HepG2 (cell line): Measurements from ENCODE around the gene NDUFS2. TPM values are rescaled to one million over a fixed set of nuclear protein-coding genes. Genes with fewer than 3 reads are reported as not detected.
"Not testable (repeated sequence)": the region's sequence is repeated elsewhere in the genome, so short reads cannot be mapped to it uniquely, and the experiment has no call there.

Experiments
- ATAC-seq: fragments of 200-7000 bp; cut with Tn5 transposase; 3 replicates; pipeline ENCODE4 v1.9.1; 2020; ENCODE audit warnings: mild to moderate bottlenecking, moderate library complexity
- BruUV-seq: library from RNA; stranded (reverse); fragments of 400-500 nt; replicated peaks from 2 replicates; lab custom pipeline; 2021; lab: Mats Ljungman, UMichigan
- CTCF ChIA-PET: fragments of 300-600 bp; formaldehyde crosslinking; extraction: SDS; loops from one replicate; lab custom pipeline; 2021; ENCODE audit warnings: low total read pairs, inconsistent platforms, low intra/inter-chr PET ratio; lab: Yijun Ruan, JAX
- POLR2A ChIA-PET: fragments of 350-600 bp; sonication (Branson Sonifier 250); formaldehyde crosslinking; loops from one replicate; lab custom pipeline; 2020; ENCODE audit warnings: antibody characterized with exemption, inconsistent platforms; lab: Yijun Ruan, JAX
- DNase-seq: peaks from one replicate; pipeline ENCODE4 v3.0.0-alpha.2; 2015; ENCODE audit warnings: low spot score
- FAIRE-seq: peaks from 3 replicates; lab custom pipeline; 2011; peaks lifted over from hg19 to GRCh38; lab: Jason Lieb, UNC
- H2AFZ ChIP-seq: one replicate; pipeline ENCODE4 v1.6.1; 2011; ENCODE audit warnings: low read length, inconsistent platforms
- H3K27ac ChIP-seq: fragments of 300-600 bp; 3 replicates; pipeline ENCODE4 v1.8.0; 2011; ENCODE audit warnings: mixed run types, mild to moderate bottlenecking, mixed read lengths, low read length, inconsistent platforms; ENCODE audit not compliant: insufficient read depth; ENCODE audit errors: extremely low read length
- H3K27me3 ChIP-seq, 2 experiments: fragments of 200-600 bp in 1 of 2; 2 replicates in 1 of 2; 3 replicates in 1 of 2; pipeline versions ENCODE4 v1.6.0 to v1.8.0; 2011; ENCODE audit warnings: low read length in 2 of 2, mild to moderate bottlenecking in 2 of 2, moderate library complexity in 2 of 2, inconsistent platforms in 1 of 2; ENCODE audit not compliant: insufficient read depth in 2 of 2, control insufficient read depth in 1 of 2
- H3K36me3 ChIP-seq, 2 experiments: fragments of 200-600 bp in 1 of 2; replicated peaks in 1 of 2; 2 replicates in 1 of 2; 3 replicates in 1 of 2; pipeline versions ENCODE4 v1.5.1 to v1.8.0; 2011; ENCODE audit warnings: low read length in 2 of 2, inconsistent platforms in 1 of 2; ENCODE audit not compliant: insufficient read depth in 2 of 2, control insufficient read depth in 1 of 2
- H3K4me1 ChIP-seq: 2 replicates; pipeline ENCODE4 v1.5.1; 2012; ENCODE audit warnings: low read length, inconsistent platforms; ENCODE audit not compliant: insufficient read depth
- H3K4me2 ChIP-seq: 2 replicates; pipeline ENCODE4 v1.6.0; 2011; ENCODE audit warnings: low read depth, low read length, inconsistent platforms
- H3K4me3 ChIP-seq, 3 experiments: fragments of 200-600 bp in 1 of 3; sonication (generic), shearing (Covaris generic) in 1 of 3; replicated peaks in 1 of 3; 2 replicates each; pipeline ENCODE4 v1.5.1; 2011 to 2016; ENCODE audit warnings: low read length in 3 of 3, inconsistent platforms in 2 of 3, low read depth in 2 of 3, mild to moderate bottlenecking in 2 of 3, control low read depth in 1 of 3, mixed read lengths in 1 of 3; ENCODE audit not compliant: insufficient read depth in 1 of 3
- H3K79me2 ChIP-seq: one replicate; pipeline ENCODE4 v1.6.1; 2011; ENCODE audit warnings: low read length, inconsistent platforms; ENCODE audit not compliant: insufficient read depth
- H3K9ac ChIP-seq: 2 replicates; pipeline ENCODE4 v1.6.0; 2011; ENCODE audit warnings: mild to moderate bottlenecking, low read depth, low read length, inconsistent platforms; ENCODE audit not compliant: insufficient read depth
- H3K9me3 ChIP-seq: 2 replicates; pipeline ENCODE4 v1.5.1; 2012; ENCODE audit warnings: mild to moderate bottlenecking, low read length
- H4K20me1 ChIP-seq: 2 replicates; pipeline ENCODE4 v1.6.0; 2011; ENCODE audit warnings: inconsistent platforms, mild to moderate bottlenecking, low read length, moderate library complexity; ENCODE audit not compliant: insufficient read depth
- ATF7 ChIP-seq, 2 experiments: fragments of 450-650 bp in 1 of 2; sonication (generic) in 1 of 2; formaldehyde crosslinking in 1 of 2; IDR thresholded peaks; 2 replicates each; pipeline versions ENCODE4 v1.4.0 to v1.6.1; 2016 to 2020; ENCODE audit warnings: antibody characterized with exemption in 1 of 2, mild to moderate bottlenecking in 1 of 2, missing genetic modification reagents in 1 of 2
- ATM ChIP-seq: fragments of 450-650 bp; IDR thresholded peaks from 2 replicates; pipeline ENCODE4 v1.7.1; 2017; ENCODE audit warnings: mild to moderate bottlenecking, borderline replicate concordance
- CCDC6 ChIP-seq: sonication (generic); formaldehyde crosslinking; IDR thresholded peaks from 2 replicates; pipeline ENCODE4 v1.8.1; 2022; ENCODE audit warnings: mild to moderate bottlenecking, missing genetic modification reagents, moderate library complexity
- RBFOX2 ChIP-seq: fragments of 200-400 bp; formaldehyde crosslinking; IDR thresholded peaks from 2 replicates; pipeline ENCODE4 v1.6.1; 2017; ENCODE audit warnings: low read depth, mild to moderate bottlenecking, low read length
- SRSF4 ChIP-seq: fragments of 200-400 bp; formaldehyde crosslinking; IDR thresholded peaks from one replicate; pipeline ENCODE4 v1.6.1; 2018; ENCODE audit warnings: mild to moderate bottlenecking, low read depth, low read length, moderate library complexity; ENCODE audit not compliant: poor library complexity, severe bottlenecking
- SRY ChIP-seq: sonication (generic); formaldehyde crosslinking; IDR thresholded peaks from 2 replicates; pipeline ENCODE4 v1.8.0; 2022; ENCODE audit warnings: mild to moderate bottlenecking, missing genetic modification reagents
- TCF7L2 ChIP-seq: IDR thresholded peaks from 2 replicates; pipeline ENCODE4 v1.6.1; 2011; ENCODE audit warnings: mild to moderate bottlenecking, low read depth, low read length, moderate library complexity
- ZMYM2 ChIP-seq: sonication (generic); formaldehyde crosslinking; IDR thresholded peaks from 2 replicates; pipeline ENCODE4 v1.8.0; 2022; ENCODE audit warnings: mild to moderate bottlenecking, missing genetic modification reagents
- ZNF143 ChIP-seq: sonication (generic); formaldehyde crosslinking; IDR thresholded peaks from 2 replicates; pipeline ENCODE4 v1.4.0; 2020; ENCODE audit warnings: missing genetic modification reagents
- ZNF335 ChIP-seq: sonication (generic); formaldehyde crosslinking; IDR thresholded peaks from 2 replicates; pipeline ENCODE4 v1.4.0; 2020; ENCODE audit warnings: missing genetic modification reagents
- ZNF687 ChIP-seq: sonication (generic); formaldehyde crosslinking; IDR thresholded peaks from 2 replicates; pipeline ENCODE4 v1.5.1; 2020; ENCODE audit warnings: mild to moderate bottlenecking, missing genetic modification reagents, moderate library complexity
- ZNF772 ChIP-seq: sonication (generic); formaldehyde crosslinking; IDR thresholded peaks from 2 replicates; pipeline ENCODE4 v1.5.0; 2020; ENCODE audit warnings: mild to moderate bottlenecking, missing genetic modification reagents
- WGBS: methylation state at CpG from one replicate; pipeline ENCODE4 v1.1.6; 2017; ENCODE audit warnings: low lambda C conversion rate; 5-methylcytosine and 5-hydroxymethylcytosine counted together
- in situ Hi-C: cut with HindIII; loops from 2 replicates; pipeline ENCODE4 v1.10.0; 2017; ENCODE audit warnings: low pct_unique_long_range_greater_than_20kb; ENCODE audit not compliant: extremely low pct_ligation_motif_present
- intact Hi-C: fragments of 100-400 bp; cut with micrococcal nuclease; formaldehyde crosslinking; loops from one replicate; pipeline ENCODE4 v1.10.0; 2022; ENCODE audit not compliant: unreplicated experiment
- polyA plus RNA-seq, 8 experiments: library from polyadenylated mRNA; depleted of rRNA in 3 of 8; stranded (reverse) in 7 of 8; unstranded in 1 of 8; fragments of >200 nt; fragmentation: Illumina TruSeq in 4 of 8; extraction: Trizol in 4 of 8; gene quantifications; 2 replicates each; pipeline versions ENCODE4 v1.2.1 to v1.2.3, GENCODE V29; 2011 to 2016; ENCODE audit warnings: low read depth in 4 of 8, missing spikeins in 1 of 8, mixed read lengths in 1 of 8; ENCODE audit not compliant: insufficient read depth in 1 of 8
- total RNA-seq, 5 experiments: library from RNA; depleted of rRNA; stranded (reverse); fragments of >200 nt; fragmentation: Illumina TruSeq; extraction: Trizol; gene quantifications; 2 replicates each; pipeline ENCODE4 v1.2.3, GENCODE V29; 2016; ENCODE audit warnings: low read depth in 1 of 5
- TF ChIP-seq, protein P1 (sequence below): sonication (generic); formaldehyde crosslinking; IDR thresholded peaks from 2 replicates; pipeline ENCODE4 v1.5.1; 2020; ENCODE audit warnings: missing genetic modification reagents, mild to moderate bottlenecking, borderline replicate concordance

Gene NDUFS2
- total and polyA plus RNA-seq, 2 of the 13 experiments (the other 11 are each of a cell fraction or from before 2014, with no cell fraction given): 89.9 to 118 TPM

DNA sequence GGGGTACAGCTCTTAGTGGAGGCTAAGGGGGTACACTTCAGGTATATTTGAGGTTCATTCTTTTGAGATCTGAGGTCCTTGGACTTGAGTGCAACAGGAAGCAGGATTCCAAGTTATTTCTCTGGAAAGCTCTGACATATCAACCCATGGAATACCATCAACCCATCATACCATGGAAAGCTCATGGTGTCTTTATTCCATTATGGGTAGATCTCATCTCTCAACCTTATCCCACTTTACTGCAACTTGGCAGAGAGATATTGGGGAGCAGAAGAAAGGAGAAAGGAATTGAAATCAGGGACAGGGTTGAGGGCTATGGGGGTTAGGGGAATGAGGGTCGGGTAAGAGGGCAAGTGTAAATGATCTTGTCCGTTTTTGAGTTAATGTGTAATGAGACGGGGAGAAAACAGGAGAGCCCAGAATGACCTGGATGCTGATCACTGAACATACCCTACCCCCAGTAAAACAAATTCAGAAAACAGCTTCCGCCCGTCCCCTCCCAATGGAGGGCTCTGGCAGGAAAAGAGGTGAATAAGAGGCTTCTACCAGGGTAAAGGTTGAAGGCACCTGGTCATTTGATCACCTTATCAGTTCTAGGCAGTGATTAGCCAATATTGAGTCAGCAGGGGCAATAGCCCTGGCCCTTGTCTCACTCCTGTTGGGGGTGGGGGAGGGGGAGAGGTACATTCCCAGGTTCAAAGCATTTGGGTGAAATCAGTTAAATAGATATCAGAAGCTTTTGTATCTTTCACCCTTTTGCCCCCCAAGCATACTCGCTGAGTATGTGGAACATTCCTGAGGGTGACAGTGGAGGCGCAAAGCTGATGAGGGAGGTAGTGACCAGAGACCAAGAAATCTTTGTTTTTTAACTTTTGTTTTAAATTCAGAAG is 21.9 kb downstream of the NDUFS2 start (continued):
- TF ChIP-seq, protein P1, sequence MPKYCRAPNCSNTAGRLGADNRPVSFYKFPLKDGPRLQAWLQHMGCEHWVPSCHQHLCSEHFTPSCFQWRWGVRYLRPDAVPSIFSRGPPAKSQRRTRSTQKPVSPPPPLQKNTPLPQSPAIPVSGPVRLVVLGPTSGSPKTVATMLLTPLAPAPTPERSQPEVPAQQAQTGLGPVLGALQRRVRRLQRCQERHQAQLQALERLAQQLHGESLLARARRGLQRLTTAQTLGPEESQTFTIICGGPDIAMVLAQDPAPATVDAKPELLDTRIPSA (CRISPR knock-in tag): no peak
- TF ChIP-seq ZNF335 (CRISPR knock-in tag): peak; percentile 7; the same call in 1 of the 2 replicates
- no peak for TF ChIP-seq ATF7 (IDR thresholded peaks at IDR 0.05)
- no peak for TF ChIP-seq ATF7 (CRISPR knock-in tag; IDR thresholded peaks at IDR 0.05)
- no peak for TF ChIP-seq SRSF4
- no peak for TF ChIP-seq ATM
- no peak for TF ChIP-seq ZMYM2 (CRISPR knock-in tag)
- no peak for TF ChIP-seq ZNF143 (CRISPR knock-in tag)

- H4K20me1 ChIP-seq: peaks cover 11% of the 10 kb centered on the region
- H3K4me2 ChIP-seq: peak overlapping the region; percentile 80
- ChIA-PET CTCF (interaction anchor here (2.0 kb wide), 1 partner anchor 15 kb away, joined by 22 read pairs; no protein-coding TSS in a partner anchor), POLR2A (interaction anchor here (1.0 to 12.5 kb wide), 15 partner anchors 9 to 215 kb away, joined by 3 to 357 read pairs (median 16); partner anchors contain the start of genes ADAMTS4, B4GALT3, DEDD and FCER1G)
- WGBS: 0% methylated on average over 12 of the region's 13 CpGs
- peak; percentile 54; the same call in 1 of the 2 replicates for TF ChIP-seq RBFOX2
- TF ChIP-seq SRY (CRISPR knock-in tag): peak; percentile 18; the same call in 1 of the 2 replicates
- TF ChIP-seq ZNF687 (CRISPR knock-in tag): peak; percentile 22; the same call in 1 of the 2 replicates
- 0 out of 2 replicates have a peak, but pooled peaks have one; percentile 4 for TF ChIP-seq TCF7L2
- 0 out of 2 replicates have a peak, but pooled peaks have one; percentile 8 for TF ChIP-seq CCDC6
- TF ChIP-seq ZNF772 (CRISPR knock-in tag): 0 out of 2 replicates have a peak, but pooled peaks have one; percentile 4
- peaks cover 62% of the 10 kb centered on the region for H3K4me1 ChIP-seq
- peak overlapping the region; percentile 99 for H3K27ac ChIP-seq
- ATAC-seq, H3K9me3 ChIP-seq, H2AFZ ChIP-seq, FAIRE-seq, H3K27me3 ChIP-seq, DNase-seq: not testable (repeated sequence)
- TSS peak; percentile 85 for BruUV-seq
- peak overlapping the region; percentile 96 for H3K9ac ChIP-seq
- in situ Hi-C loops: loop anchor here (5.0 to 10.0 kb wide), 2 partner anchors 68 to 160 kb away; no protein-coding TSS in a partner anchor
- intact Hi-C loops: loop anchor here (1.0 to 5.0 kb wide), 3 partner anchors 22 to 88 kb away; partner anchors contain the start of genes NDUFS2 and SDHC
- H3K36me3 ChIP-seq: peaks cover 13 to 34% of the 10 kb centered on the region in 2 experiments
- peaks cover 32% of the 10 kb centered on the region for H3K79me2 ChIP-seq
- peak overlapping the region; percentile 38 to 81 (median 54) for H3K4me3 ChIP-seq
These were observed 22.5 kb downstream of the NDUFS2 start for GRCh38 chr1:161224695-161225087.
